K562 (cell line): Measurements from ENCODE around the gene PLOD1. TPM values are rescaled to one million over a fixed set of nuclear protein-coding genes. Genes with fewer than 3 reads are reported as not detected.

Source experiments
- ATAC-seq: fragments of 200-7000 bp; cut with Tn5 transposase; 3 replicates; pipeline ENCODE4 v1.9.1; 2020; ENCODE audit warnings: moderate library complexity
- BruUV-seq: library from RNA; stranded (reverse); fragments of 400-500 nt; replicated peaks from 2 replicates; lab custom pipeline; 2021; lab: Mats Ljungman, UMichigan
- CTCF ChIA-PET: fragments of 300-600 bp; formaldehyde crosslinking; extraction: SDS; loops from one replicate; lab custom pipeline; 2021; ENCODE audit warnings: low intra/inter-chr PET ratio; lab: Yijun Ruan, JAX
- POLR2A ChIA-PET: fragments of 300-600, 350-650 bp; sonication (Branson Sonifier 250); formaldehyde crosslinking; extraction: SDS; loops from one replicate; lab custom pipeline; 2021; ENCODE audit warnings: antibody characterized with exemption, inconsistent platforms; lab: Yijun Ruan, JAX
- DNase-seq, 4 experiments: peaks; one replicate each; pipeline versions ENCODE4 v3.0.0 to v3.0.0-alpha.2; 2011 to 2018; ENCODE audit warnings: low spot score in 3 of 4, mixed read lengths in 3 of 4; ENCODE audit errors: extremely low read depth in 1 of 4
- FAIRE-seq: peaks from 2 replicates; lab custom pipeline; 2011; peaks lifted over from hg19 to GRCh38; lab: Jason Lieb, UNC
- H2AFZ ChIP-seq: 2 replicates; pipeline ENCODE4 v1.6.0; 2011; ENCODE audit warnings: low read depth, low read length, control low read depth, inconsistent platforms
- H3K27ac ChIP-seq: fragments of 200-600 bp; 3 replicates; pipeline ENCODE4 v1.8.0; 2011; ENCODE audit warnings: low read depth, mild to moderate bottlenecking, control low read depth, inconsistent platforms, low read length, moderate library complexity, mixed read lengths; ENCODE audit errors: extremely low read depth
- H3K27me3 ChIP-seq, 2 experiments: fragments of 300-600 bp in 1 of 2; 2 replicates in 1 of 2; 3 replicates in 1 of 2; pipeline versions ENCODE4 v1.6.0 to v1.8.0; 2011; ENCODE audit warnings: inconsistent platforms in 2 of 2, low read length in 2 of 2, mild to moderate bottlenecking in 1 of 2, mixed read lengths in 1 of 2, moderate library complexity in 1 of 2; ENCODE audit not compliant: control insufficient read depth in 2 of 2, insufficient read depth in 2 of 2
- H3K36me3 ChIP-seq: fragments of 300-600 bp; 3 replicates; pipeline ENCODE4 v1.8.0; 2011; ENCODE audit warnings: mild to moderate bottlenecking, low read length, inconsistent platforms; ENCODE audit not compliant: control insufficient read depth, insufficient read depth
- H3K4me1 ChIP-seq, 2 experiments: fragments of 200-600 bp in 1 of 2; replicated peaks in 1 of 2; 2 replicates in 1 of 2; 3 replicates in 1 of 2; pipeline versions ENCODE4 v1.5.1 to v1.8.0; 2011; ENCODE audit warnings: inconsistent platforms in 2 of 2, low read length in 2 of 2, mild to moderate bottlenecking in 1 of 2, mixed read lengths in 1 of 2, moderate library complexity in 1 of 2; ENCODE audit not compliant: control insufficient read depth in 2 of 2, insufficient read depth in 2 of 2
- H3K4me2 ChIP-seq: 2 replicates; pipeline ENCODE4 v1.6.1; 2011; ENCODE audit warnings: low read length, control low read depth, inconsistent platforms, mixed read lengths; ENCODE audit not compliant: insufficient read depth
- H3K4me3 ChIP-seq: fragments of 200-600 bp; sonication (generic), shearing (Covaris generic); 2 replicates; pipeline ENCODE4 v1.5.1; 2016; ENCODE audit warnings: control low read depth, inconsistent platforms
- H3K79me2 ChIP-seq: fragments of 200-600 bp; 3 replicates; pipeline ENCODE4 v1.8.0; 2011; ENCODE audit warnings: low read length, inconsistent platforms; ENCODE audit not compliant: control insufficient read depth, insufficient read depth
- H3K9ac ChIP-seq, 2 experiments: 2 replicates each; pipeline versions ENCODE4 v1.6.0 to v1.6.1; 2011; ENCODE audit warnings: low read depth in 2 of 2, low read length in 2 of 2, control low read depth in 1 of 2, inconsistent platforms in 1 of 2, mild to moderate bottlenecking in 1 of 2, mixed read lengths in 1 of 2; ENCODE audit not compliant: insufficient read depth in 1 of 2
- H3K9me1 ChIP-seq: one replicate; pipeline ENCODE4 v1.6.0; 2011; ENCODE audit warnings: inconsistent platforms, mild to moderate bottlenecking, low read length, moderate library complexity; ENCODE audit not compliant: control insufficient read depth, insufficient read depth
- H3K9me3 ChIP-seq: replicated peaks from 2 replicates; pipeline ENCODE4 v1.5.1; 2011; ENCODE audit warnings: low read depth, low read length, inconsistent platforms; ENCODE audit not compliant: control insufficient read depth, insufficient read depth
- H4K20me1 ChIP-seq: replicated peaks from 2 replicates; pipeline ENCODE4 v1.6.1; 2011; ENCODE audit warnings: low read length, inconsistent platforms, mixed read lengths; ENCODE audit not compliant: control insufficient read depth, insufficient read depth
- ARHGAP35 ChIP-seq: fragments of 450-650 bp; IDR thresholded peaks from 2 replicates; pipeline ENCODE4 v1.6.1; 2018; ENCODE audit not compliant: partially characterized antibody
- BRCA1 ChIP-seq, 2 experiments: fragments of 450-650 bp in 1 of 2; sonication (generic) in 1 of 2; formaldehyde crosslinking in 1 of 2; IDR thresholded peaks; 2 replicates each; pipeline versions ENCODE4 v1.5.0 to v1.6.1; 2017 to 2020; ENCODE audit warnings: mild to moderate bottlenecking in 1 of 2, missing genetic modification reagents in 1 of 2
- C11orf30 ChIP-seq: fragments of 450-650 bp; IDR thresholded peaks from 2 replicates; pipeline ENCODE4 v1.6.1; 2016; ENCODE audit warnings: low read depth, mild to moderate bottlenecking
- ETV5 ChIP-seq: sonication (generic); formaldehyde crosslinking; IDR thresholded peaks from 2 replicates; pipeline ENCODE4 v1.4.0; 2020; ENCODE audit warnings: low read depth, mild to moderate bottlenecking, missing genetic modification reagents
- HOMEZ ChIP-seq: fragments of 250-450 bp; sonication (Bioruptor Pico); IDR thresholded peaks from 2 replicates; pipeline ENCODE4 v1.4.0; 2020; ENCODE audit warnings: mild to moderate bottlenecking, moderate library complexity
- KHSRP ChIP-seq: fragments of 450-650 bp; IDR thresholded peaks from 2 replicates; pipeline ENCODE4 v1.6.1; 2017
- PHF8 ChIP-seq: fragments of 200-600 bp; sonication (generic); IDR thresholded peaks from 2 replicates; pipeline ENCODE4 v1.6.1; 2012; ENCODE audit warnings: mixed run types, mild to moderate bottlenecking, inconsistent platforms, low read length, moderate library complexity, borderline replicate concordance
- ZFP30 ChIP-seq: fragments of 250-450 bp; sonication (Bioruptor Pico); IDR thresholded peaks from 2 replicates; pipeline ENCODE4 v1.8.0; 2022; ENCODE audit warnings: moderate library complexity, mild to moderate bottlenecking, inconsistent platforms, borderline replicate concordance
- ZNF282 ChIP-seq: sonication (generic); formaldehyde crosslinking; IDR thresholded peaks from 2 replicates; pipeline ENCODE4 v1.8.1; 2023; ENCODE audit warnings: missing genetic modification reagents
- ZNF316 ChIP-seq: fragments of 450-650 bp; IDR thresholded peaks from 2 replicates; pipeline ENCODE4 v1.6.1; 2016
- ZNF592 ChIP-seq: fragments of 450-650 bp; IDR thresholded peaks from 2 replicates; pipeline ENCODE4 v1.6.1; 2017; ENCODE audit warnings: antibody characterized with exemption, mild to moderate bottlenecking
- ZNF717 ChIP-seq: fragments of 250-450 bp; sonication (Bioruptor Pico); IDR thresholded peaks from 2 replicates; pipeline ENCODE4 v1.5.0; 2021
- WGBS: fragments of 100-300 bp; shearing (Covaris generic); methylation state at CpG from one replicate; pipeline ENCODE4 v1.1.6; 2016; ENCODE audit warnings: low coverage, mixed read lengths; ENCODE audit not compliant: insufficient coverage; ENCODE audit errors: missing lambda C conversion rate; 5-methylcytosine and 5-hydroxymethylcytosine counted together
- in situ Hi-C: fragments of 300-500 bp; cut with MboI; formaldehyde crosslinking; loops from 4 replicates; pipeline ENCODE4 v1.15.0; 2018; ENCODE audit warnings: inconsistent platforms, mixed read lengths
- intact Hi-C: fragments of 100-400 bp; cut with micrococcal nuclease; formaldehyde crosslinking; loops from 2 replicates; pipeline ENCODE4 v1.14.2; 2022
- polyA plus RNA-seq, 8 experiments: library from polyadenylated mRNA; depleted of rRNA in 4 of 8; stranded (reverse) in 5 of 8; unstranded in 3 of 8; fragments of >200 nt; fragmentation: Nextera tagmentation in 2 of 8; fragmentation: Illumina TruSeq in 1 of 8; extraction: Ambion mirVana in 2 of 8; extraction: Trizol in 1 of 8; gene quantifications; 2 replicates each; pipeline versions ENCODE4 v1.2.1 to v1.2.3, GENCODE V29; 2011 to 2014; ENCODE audit warnings: inconsistent platforms in 1 of 8, missing spikeins in 1 of 8
- total RNA-seq, 7 experiments: library from RNA; depleted of rRNA in 6 of 7; stranded (reverse); fragments of >200 nt in 6 of 7; fragmentation: Illumina TruSeq in 2 of 7; extraction: Trizol in 2 of 7; gene quantifications; 2 replicates each; pipeline versions ENCODE4 v1.2.1 to v1.2.3, GENCODE V29; 2011 to 2021; ENCODE audit warnings: low replicate concordance in 1 of 7

Gene PLOD1
- total and polyA plus RNA-seq, 9 of the 15 experiments (the other 6 are each of a cell fraction or from before 2014, with no cell fraction given): 16.6 to 90.8 (median 52.7) TPM

GRCh38 chr1:12011998-12012397, 77.5 kb downstream of the PLOD1 start (continued):
- TF ChIP-seq ZFP30: no peak

- Histone ChIP-seq H3K27me3 (no peaks in the 10 kb centered on the region), H3K4me3 (no peak overlapping the region), H3K79me2 (no peaks in the 10 kb centered on the region; the same call in 2 of the 3 replicates), H3K4me1 (peaks cover 30 to 37% of the 10 kb centered on the region in 2 experiments), H4K20me1 (no peaks in the 10 kb centered on the region), H2AFZ (no peak overlapping the region), H3K27ac (peak overlapping the region; percentile 10; the same call in 1 of the 3 replicates), H3K36me3 (peaks cover 54% of the 10 kb centered on the region), H3K9ac (peak overlapping the region in 1 of 2 experiments; percentile 3; a peak in 1 of 4 replicates), H3K9me1 (peaks cover 3% of the 10 kb centered on the region), H3K9me3 (no peaks in the 10 kb centered on the region), H3K4me2 (no peak overlapping the region)
- CTCF ChIA-PET: no interaction called here
- POLR2A ChIA-PET: interaction anchor here (0.6 to 3.9 kb wide), 6 partner anchors 14 to 104 kb away, joined by 3 to 38 read pairs (median 6); no protein-coding TSS in a partner anchor
- FAIRE-seq: no peak
- no peak for ATAC-seq
- BruUV-seq: TSS peak; percentile 33
- in situ Hi-C loops: no loop called here
- no peak for DNase-seq
- WGBS: 89% methylated on average over 8 of the region's 8 CpGs
- intact Hi-C loops: loop anchor here (1.0 kb wide), 1 partner anchor 7 kb away; no protein-coding TSS in a partner anchor
- TF ChIP-seq ZNF592 (no peak), ARHGAP35 (no peak), ZNF282 (CRISPR knock-in tag) (no peak), C11orf30 (peak; percentile 24; the same call in 1 of the 2 replicates), ZNF316 (peak; percentile 64), BRCA1 (IDR thresholded peaks at IDR 0.05) (no peak), BRCA1 (CRISPR knock-in tag; IDR thresholded peaks at IDR 0.05) (no peak), ZNF717 (CRISPR knock-in tag) (no peak), HOMEZ (CRISPR knock-in tag) (no peak), PHF8 (no peak), ETV5 (no peak), KHSRP (no peak)
Observed at GRCh38 chr1:12012560-12013316, 78.2 kb downstream of the PLOD1 start.
